NCI-H2171 treated with DMSO at 0.1 percent for 48 hours (cell line): ENCODE data around the gene PLEKHA6.
A peak's percentile ranks its signal among the peaks of the same experiment; 100 is the strongest.
"Not testable (repeated sequence)": the region's sequence is repeated elsewhere in the genome, so short reads cannot be mapped to it uniquely, and the experiment has no call there.

ENCODE experiments used
- DNase-seq: peaks from one replicate; lab custom pipeline; 2025; lab: John Stamatoyannopoulos, UW

Gene PLEKHA6

DNA sequence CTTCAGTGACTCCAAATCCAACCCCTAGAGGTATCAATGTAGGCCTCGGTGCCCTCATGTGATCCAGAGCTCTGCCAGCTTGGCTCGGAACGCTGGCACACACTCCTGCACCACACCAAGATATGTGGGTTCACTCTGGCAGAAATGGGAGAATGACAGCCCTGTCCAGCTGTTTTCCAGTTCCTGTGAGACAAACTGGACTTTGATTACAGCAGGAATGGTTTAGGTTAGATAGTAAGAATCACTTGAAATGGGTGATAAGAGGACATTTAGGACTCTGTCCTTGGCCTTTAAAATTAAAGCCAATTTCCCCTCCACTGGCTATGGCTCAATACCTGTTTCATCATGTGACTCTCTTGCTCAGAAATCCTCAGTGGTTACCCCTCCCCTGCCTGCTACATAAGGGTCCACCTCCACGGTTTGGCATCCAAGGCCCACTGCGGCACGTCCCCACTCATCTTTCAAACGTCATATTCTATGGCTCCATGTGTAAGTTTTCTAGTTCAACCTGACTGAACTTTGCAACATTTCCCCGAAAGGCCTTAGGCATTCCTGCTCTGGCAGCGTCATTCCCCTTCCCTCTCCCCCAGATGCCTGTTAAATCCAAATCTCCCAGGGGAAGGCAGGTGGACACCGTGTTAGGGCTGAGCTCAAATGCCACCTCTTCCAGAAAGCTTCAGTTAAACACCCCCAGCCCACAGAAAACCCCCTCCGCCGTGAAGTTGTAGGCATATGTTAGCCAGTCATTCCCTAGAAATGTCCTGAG is 44.7 kb downstream of the PLEKHA6 start:
- DNase-seq, result no peak

DNA sequence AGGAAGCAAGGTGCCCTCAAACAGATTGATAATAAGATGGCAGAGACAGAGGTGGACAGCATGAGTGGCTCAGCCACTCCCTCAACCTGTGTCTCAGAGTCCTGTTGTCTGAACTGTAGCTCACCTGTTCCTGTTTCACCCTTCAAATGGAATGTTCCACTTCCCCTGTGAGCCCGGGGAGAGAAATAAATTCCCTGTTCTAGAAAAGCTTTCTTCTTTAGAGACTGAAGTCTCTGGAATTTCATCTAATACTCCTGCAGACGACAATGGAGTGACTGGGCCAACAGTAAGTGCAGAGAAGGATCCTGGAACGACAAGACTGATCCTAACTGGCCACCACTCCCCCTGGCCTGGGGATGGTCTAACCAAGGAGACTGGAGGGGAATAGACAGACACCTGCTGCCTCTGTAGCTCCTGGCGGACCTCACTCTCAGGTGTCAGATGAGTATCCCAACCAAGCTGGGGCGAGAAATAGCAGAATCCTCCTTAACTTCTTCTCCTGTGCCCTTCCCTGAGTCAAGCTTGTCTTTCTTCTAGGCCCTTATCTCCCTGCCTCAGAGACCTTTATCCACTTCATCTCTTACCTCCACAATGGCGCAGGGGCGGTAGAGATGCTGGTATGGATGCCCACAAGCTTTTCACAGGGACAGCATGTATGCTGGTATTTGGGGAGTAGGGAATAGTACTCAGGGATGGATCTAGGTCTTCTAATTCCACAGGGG is 45.4 kb downstream of the PLEKHA6 start:
- DNase-seq, result peak; percentile 94

DNA sequence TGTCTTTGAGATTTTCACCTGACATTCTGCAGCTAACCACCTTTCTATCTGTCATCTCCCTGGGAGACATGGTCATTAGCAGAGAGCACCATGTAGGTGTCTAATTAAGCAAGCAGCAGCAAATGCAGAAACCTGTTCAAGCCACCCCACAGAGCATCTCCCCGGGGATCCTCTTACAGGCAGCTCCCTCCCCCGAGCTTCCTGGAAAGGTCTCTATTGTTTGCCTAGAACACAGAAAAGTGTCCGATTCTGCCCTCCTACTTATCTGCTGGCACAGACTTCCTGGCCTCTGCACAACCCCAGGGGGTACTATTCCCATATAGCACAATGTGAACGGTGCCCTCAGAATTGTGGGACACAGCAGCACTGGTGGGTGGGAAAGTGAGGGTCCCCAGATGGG is 46.1 kb downstream of the PLEKHA6 start:
- DNase-seq, result peak; percentile 69

DNA sequence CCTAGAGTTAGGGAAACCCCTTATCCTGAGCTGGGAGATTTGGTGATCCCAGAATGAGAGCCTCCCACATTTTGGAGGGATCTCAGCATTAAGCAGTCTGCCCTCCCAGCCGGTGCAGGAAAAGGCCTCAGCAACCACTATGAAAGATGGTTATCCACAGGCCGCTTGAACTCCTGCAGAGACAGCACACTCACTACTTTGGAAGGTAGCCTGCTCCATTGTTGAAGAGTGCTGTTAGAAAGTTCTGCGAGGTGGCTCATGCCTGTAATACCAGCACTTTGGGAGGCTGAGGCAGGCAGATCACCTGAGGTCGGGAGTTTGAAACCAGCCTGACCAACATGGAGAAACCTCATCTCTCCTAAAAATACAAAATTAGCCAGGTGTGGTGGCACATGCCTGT is 48.8 kb downstream of the PLEKHA6 start:
- not testable (repeated sequence) for DNase-seq

DNA sequence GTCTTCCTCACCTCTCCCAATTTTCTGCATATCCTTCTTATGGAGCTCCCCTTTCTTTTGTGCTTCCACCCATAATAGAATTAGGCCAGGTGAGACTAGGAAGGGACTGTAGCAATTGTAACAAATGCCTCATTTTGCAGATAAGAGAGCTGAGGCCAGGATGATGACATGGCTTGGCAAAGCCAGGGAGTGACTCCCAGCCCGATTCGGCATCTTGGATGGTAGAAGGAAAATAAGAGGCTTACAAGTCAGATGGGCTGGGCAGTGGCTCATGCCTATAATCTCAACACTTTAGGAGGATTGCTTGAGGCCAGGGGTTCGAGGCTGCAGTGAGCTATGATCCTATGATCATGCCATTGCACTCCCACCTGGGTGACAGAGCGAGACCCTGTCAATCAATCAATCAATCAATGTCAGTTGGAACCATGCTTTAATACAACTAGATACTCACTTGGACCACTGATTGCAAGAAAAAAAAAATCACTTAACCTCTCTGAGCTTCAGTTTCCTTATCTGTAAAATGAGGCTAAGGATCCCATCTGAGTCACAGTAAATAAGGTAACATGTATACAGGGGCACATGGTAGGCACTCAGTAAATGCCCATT is 51.6 kb downstream of the PLEKHA6 start:
- no peak for DNase-seq

DNA sequence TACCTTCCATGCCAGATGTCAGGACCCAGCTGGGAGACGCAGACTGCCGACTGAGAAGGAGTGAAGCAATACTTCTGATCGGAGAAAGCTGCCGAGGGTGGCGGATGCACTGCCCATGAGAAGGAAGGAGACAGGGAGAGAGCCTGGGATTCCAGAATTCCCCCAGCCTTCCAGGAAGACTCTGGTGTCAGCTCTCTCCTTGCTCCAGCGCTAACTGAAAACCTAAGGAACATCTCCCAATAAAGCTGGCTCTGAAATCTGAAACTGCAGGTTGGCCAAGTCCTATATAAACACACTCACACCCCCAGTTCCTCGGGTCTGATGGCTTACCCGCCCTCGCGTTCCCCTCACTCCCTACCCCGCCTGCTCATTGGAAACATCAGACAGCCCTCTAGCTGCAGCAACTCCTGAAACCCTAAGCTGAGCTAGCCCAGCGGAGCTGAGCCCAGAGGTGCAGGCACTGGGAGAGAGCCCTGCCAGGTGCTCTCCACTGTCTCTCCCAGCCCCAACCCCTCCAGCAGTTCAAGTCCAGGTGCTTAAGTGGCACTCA is 52.3 kb downstream of the PLEKHA6 start:
- peak; percentile 76 for DNase-seq

DNA sequence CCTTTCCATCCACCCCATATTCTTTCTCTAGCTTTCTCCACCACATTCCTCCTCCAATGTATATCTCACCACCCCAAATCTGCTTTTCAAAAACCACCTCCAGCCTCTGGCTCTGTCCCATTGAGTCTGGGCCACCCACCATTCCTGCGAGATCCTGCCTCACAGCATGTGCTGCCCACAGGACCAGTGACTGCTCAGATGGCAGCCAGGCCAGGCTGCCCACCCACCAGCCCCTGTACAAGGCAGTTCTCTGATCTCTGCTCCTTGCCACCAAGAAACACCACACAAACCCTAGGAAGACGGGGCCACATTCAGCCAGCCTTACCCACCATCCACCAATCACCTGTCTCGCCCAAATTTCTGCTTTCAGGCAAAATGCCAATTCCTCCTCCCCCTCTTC is 53.7 kb downstream of the PLEKHA6 start:
- DNase-seq, result no peak

DNA sequence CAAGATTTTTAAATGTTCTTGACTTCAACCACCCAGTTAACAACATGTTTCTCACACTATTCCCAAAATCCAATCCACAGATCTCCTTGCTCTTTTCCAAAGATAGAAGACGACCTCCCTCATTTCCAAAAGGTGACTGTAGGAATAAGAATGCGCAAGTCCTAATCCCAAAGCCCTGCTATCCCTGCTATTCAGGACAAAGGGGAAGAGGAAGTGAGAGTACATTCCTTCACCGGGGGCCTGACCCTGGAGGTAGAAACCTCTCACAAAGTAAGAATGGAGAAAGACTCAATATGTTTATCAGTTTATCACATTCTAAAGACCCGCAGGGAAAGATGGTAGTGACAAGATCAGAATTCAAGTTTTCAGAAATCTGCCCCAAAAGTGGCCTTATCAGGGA is 55.7 kb downstream of the PLEKHA6 start:
- no peak for DNase-seq

DNA sequence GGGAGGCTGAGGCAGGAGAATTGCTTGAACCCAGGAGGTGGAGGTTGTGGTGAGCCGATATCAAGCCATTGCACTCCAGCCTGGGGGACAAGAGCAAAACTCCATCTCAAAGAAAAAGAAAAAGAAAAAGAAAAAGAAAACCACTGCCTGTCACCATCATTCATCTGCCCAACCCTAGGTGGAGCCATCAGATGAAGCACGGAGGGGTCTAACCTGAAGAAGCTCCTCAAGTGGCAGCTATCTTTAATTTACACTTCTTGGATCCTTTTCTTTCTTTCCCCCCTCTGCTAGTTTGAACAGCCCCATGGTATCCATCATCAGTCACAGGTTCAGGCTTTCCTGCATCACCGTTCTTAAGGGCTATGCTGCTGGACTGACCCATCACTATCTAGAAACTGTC is 57.0 kb downstream of the PLEKHA6 start:
- DNase-seq, result no peak

DNA sequence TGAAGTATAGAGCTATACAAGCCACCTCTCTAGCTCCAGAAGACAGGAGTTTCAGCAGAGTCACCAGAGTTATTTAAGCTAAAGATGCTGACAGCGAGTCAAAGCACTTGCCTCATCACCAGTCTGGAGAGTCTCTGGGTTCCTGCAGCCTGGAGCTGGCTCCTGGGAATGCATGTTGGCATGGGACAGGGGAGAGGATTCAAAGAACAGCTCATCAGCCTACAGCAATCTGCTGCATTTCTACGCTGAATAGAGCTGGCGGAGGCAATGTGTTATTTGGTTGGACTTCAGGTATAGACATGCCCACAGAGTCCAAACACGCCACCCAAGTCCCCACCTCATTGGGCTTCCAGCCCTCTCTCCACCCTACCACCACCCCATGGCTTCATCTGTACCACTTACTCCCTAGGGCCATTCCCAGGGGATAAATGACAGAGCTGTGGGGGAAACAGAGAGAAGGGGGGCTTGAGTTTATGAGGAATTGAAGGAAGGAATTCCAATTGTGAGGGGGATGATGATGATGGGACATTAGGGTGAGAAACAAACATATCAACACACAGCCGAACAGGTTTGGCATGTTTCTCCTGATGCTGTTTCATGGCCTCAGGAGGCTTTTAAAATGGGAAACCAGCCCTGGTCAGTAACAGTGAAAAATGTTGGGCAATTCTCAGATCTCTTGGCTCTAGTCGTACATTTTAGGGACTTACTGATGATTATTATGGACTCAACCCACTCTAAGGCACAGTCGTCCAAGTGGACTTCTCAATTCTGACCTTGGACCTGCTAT is 58.4 kb downstream of the PLEKHA6 start:
- DNase-seq, result no peak

DNA sequence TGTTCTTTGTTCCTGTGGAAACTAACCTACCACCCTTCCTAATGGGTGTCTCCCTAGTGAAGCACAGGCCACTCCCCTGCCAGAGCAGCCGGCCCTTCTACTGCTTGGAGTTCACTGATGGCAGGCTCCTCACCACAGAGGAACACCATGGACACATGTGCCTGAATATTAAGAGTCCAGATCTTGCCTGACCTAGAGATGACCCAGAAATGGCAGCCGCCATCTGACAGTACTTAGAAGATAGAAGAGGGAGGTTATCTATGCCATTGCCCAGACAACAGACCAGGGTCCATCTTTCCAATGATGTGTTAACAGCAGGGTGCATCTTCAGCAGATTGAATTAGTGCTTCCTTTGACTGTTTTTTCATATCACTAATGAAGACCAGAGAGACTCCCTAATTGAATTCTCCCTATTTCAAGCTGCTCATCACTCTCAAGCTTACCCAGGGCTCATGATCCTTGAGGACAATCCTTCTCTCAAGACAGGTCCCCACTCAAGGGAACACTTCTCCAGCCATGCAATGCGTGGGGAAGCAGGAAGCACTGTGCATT is 59.8 kb downstream of the PLEKHA6 start:
- peak; percentile 83 for DNase-seq

DNA sequence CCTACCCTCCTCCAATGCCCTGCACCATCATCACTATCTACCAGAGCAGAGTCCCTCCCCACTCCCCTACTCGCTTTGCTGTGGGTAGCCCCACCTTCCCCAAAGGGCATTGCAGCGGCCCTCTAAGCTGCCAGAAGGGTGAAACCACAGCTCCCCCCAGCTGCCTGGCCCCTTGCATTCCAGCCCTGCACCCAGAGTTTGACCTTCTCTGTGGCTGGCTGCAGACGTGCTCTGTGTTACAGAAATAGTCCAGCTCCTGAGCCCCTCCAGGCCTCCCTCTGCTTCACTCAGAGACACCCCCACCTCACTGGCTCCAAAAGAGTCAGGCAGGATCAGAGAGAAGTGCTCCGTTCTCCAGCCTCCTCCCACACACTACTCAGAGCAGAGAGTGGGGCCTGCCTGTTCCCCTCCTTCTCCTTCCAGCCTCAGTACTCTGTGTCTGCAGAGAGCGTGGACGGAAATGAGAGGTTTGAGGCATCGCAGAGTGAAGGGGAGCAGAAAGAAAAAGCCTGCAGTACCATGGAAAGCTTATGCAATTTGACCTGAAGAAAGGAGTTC is 63.2 kb downstream of the PLEKHA6 start:
- no peak for DNase-seq

DNA sequence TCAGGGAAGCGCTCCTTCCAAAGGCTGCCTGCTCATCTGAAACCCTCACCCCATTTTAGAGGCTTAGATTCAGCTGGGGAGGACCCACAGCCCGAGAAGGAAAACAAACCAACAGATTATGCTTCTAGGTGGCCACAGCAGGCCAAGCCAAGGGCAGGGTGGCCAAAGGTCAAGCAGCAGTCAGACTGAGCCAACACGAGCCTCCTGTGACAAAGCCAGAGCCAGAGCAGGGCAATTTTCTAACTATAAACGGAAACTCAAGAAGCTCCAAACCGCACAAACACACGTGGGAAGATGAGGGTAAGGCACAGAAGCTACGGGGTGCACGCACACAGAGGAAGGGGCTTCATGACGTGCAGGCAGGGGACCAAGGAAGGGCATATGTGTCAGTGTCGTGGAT is 64.1 kb downstream of the PLEKHA6 start:
- no peak for DNase-seq

DNA sequence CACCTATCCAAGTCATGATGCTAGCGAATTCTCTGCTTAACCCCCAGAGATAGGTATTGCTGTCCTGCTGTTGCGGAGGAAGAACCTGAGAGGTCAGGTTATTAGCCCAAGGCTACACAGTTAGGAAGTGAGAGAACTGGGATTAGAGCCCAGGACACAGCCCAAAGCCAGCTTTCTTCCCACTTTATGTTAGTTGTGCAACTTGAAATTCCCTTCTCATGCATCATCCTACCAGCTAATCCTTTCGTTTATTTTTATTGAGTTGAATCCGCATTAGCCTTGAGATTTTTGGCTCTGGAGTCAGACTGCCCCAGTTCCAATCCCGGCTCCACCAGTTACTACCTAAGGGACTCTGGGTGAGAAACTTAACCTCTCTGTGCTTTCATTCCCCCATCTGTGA is 65.4 kb downstream of the PLEKHA6 start:
- DNase-seq, result no peak

DNA sequence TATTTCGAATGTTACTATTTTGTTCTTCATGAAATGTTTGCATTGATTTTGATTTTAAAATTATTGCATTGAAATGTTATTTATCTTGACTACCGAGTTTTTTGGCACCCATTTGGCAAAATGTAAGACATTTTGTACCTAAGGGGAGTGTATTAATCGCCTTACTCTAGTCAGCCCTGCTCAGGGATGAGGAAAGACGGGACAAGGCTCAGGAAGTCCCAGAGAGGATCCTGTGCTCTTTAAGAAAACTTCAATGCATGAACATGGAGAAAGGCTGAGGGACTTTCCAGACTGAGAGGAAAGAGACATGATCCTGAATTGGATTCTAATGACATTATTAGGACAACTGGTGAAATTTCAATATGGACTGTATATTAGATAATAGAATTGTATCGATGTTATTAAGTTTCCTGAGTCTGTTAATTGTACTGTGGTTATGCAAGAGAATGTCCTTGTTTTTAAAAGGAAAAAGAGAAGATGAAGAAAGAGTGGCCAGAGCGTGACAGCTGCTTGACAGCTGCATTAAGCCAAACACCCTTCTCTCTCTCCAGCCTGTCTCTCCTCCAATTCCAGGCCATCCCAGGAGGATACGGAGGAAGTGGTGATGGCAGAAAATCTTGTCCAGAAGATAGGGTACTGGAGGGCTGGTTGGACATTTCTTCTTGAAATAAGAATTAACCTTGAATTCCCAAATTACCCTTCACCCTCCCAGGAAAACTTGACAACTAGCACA is 66.0 kb downstream of the PLEKHA6 start:
- DNase-seq, result no peak

DNA sequence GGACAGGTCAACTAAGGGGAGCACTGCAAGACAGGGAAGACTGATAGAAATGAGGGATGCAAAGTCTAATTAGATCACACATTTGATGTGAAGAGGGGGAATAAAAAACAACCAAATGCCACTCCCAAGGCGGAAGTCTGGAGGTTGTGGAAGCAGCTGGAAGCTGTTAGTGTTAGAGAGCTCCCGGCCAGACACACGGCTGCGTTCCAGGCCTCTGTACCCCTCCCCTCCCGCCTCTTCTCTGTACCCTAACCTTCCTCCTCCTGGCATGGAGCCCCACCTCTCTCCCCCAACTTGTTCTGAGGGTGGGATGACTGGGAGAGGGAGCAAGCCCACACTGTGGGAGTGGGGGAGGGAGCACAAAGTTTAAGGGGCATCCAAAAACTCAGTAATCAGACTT is 67.0 kb downstream of the PLEKHA6 start:
- no peak for DNase-seq

DNA sequence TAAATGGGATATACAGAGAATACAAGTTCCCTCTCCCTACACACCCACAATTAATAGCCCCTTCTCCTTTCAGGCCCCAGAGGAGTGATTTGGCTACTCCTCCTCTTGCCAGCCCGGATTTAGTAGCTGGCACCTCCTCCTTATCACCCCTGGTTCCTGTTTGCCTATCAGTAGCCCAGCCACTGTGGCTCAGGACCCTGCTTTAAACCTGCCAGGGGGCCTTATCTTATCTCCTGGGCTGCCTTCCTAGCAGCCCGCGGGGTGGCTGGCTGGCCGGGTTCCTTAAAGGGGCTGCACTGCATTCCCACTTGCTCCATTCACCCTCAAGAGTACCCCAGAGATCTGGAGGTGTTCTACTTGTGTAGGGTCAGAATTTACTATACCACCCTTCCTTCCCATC is 70.4 kb downstream of the PLEKHA6 start:
- no peak for DNase-seq

DNA sequence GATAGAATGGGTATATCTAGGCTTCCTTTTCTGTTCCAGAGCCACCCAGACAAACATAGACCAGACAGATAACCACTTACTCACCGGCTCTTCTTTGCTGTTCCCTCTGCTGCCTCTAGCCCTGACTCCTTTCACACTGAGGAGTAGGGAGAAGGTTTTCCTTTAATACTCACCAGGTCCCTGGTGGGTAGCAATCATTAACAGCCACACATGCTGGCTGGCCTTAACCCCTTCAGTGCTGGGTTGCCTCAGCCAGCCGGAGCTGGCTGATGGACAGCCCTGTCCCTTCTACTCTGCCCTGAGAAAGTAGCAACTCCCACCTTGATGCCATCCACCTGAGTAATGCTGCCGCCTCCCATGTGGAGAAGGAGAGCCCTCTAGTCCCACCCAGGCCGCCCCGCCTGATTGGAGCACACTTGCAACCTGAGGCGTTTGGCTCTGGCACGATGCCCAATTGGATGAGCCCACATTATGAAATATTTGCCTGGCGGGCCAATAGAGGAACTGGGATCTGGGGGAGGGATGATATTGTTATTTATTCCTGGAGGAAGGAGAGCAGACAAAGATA is 71.6 kb downstream of the PLEKHA6 start:
- peak; percentile 92 for DNase-seq

DNA sequence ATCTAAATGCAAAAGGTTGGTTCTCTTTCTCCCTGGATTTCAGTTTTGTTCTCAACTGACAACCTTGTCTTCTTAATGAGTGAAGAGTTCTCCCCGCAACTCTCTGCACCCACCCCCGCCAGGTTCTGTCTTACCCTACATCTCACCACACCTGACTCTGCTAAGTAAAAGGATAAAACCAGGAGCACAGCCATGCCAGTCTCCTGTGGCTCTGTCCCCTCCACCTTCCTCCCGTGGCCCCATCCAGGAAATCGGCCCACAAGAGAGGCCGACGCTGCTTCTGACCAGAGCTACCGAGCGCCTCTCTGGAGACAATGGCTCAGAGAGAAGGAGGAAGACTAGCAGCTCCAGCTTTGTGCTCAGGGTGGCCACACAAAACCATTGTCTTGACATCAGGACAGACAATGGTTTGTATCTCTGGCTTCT is 72.2 kb downstream of the PLEKHA6 start:
- no peak for DNase-seq

DNA sequence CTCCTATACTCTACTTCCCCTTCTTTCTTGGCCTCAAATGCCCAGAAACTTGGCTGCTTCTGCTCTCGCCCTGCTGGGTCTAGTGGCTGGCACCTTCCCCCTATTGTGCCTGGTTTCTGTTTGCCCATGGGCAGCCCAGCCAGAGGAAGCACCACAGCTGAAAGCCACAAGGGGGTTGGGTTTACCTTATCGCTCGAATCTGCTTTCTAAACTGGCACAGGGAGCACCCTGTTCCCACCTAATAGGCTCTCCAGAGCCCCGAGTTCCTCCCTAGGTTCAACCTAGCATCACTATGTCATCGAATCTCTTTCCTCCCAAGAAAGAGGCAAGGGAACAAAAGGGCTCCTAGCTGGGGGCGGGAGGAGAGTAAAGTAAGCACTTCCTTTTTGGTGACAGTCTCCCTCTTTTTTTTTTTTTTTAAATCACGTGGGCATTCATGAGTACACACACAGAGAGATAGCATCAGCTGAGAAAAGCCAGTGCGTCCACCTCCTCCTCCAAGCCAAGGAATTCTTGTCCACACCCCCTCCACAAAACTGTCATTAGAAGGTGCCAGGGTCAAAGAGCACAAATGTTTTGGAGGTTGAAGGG is 72.8 kb downstream of the PLEKHA6 start:
- no peak for DNase-seq
